WTC11 (cell line): ENCODE measurements around the gene ITK.

Experiments used
- CREM ChIP-seq: sonication (generic); formaldehyde crosslinking; IDR thresholded peaks from 2 replicates; pipeline ENCODE4 v1.8.1; 2022; ENCODE audit warnings: mild to moderate bottlenecking, missing genetic modification reagents, moderate library complexity
- ELF4 ChIP-seq: sonication (generic); formaldehyde crosslinking; IDR thresholded peaks from 2 replicates; pipeline ENCODE4 v1.8.1; 2022; ENCODE audit warnings: low read depth, mild to moderate bottlenecking, moderate library complexity, missing genetic modification reagents
- NR2C2 ChIP-seq: sonication (generic); formaldehyde crosslinking; IDR thresholded peaks from 2 replicates; pipeline ENCODE4 v1.8.0; 2022; ENCODE audit warnings: mild to moderate bottlenecking, missing genetic modification reagents
- TF ChIP-seq, protein P1 (sequence below): sonication (generic); formaldehyde crosslinking; conservative IDR thresholded peaks from 2 replicates; pipeline ENCODE4 v1.8.1; 2023; ENCODE audit warnings: mild to moderate bottlenecking, low read depth, missing genetic modification reagents, moderate library complexity
- TF ChIP-seq, protein P2 (sequence below): fragments of 200-600 bp; IDR thresholded peaks from 2 replicates; pipeline ENCODE4 v1.8.0; 2022; ENCODE audit warnings: antibody characterized with exemption
- TF ChIP-seq, protein P3 (sequence below): sonication (generic); formaldehyde crosslinking; IDR thresholded peaks from 2 replicates; pipeline ENCODE4 v1.8.1; 2022; ENCODE audit warnings: low read depth, mild to moderate bottlenecking, moderate library complexity, missing genetic modification reagents, borderline replicate concordance

DNA sequence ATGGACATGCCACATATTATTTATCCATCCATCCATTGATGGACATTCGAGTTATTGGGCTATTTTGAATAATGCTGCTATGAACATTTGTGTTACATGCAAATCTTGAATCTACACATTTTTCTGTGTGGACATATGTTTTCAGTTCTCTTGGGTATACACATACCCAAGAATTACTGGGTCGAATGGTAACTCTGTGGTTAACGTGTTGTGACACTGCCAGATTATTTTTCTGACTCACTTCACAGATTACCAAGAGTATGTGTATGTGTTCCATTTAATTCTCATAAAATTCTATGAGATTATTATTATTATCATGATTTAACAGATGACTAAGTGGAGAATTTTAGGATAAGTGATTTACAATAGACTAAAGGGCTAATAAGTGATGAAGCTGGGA lies 112.0 kb downstream of the ITK start:
- TF ChIP-seq, protein P1, sequence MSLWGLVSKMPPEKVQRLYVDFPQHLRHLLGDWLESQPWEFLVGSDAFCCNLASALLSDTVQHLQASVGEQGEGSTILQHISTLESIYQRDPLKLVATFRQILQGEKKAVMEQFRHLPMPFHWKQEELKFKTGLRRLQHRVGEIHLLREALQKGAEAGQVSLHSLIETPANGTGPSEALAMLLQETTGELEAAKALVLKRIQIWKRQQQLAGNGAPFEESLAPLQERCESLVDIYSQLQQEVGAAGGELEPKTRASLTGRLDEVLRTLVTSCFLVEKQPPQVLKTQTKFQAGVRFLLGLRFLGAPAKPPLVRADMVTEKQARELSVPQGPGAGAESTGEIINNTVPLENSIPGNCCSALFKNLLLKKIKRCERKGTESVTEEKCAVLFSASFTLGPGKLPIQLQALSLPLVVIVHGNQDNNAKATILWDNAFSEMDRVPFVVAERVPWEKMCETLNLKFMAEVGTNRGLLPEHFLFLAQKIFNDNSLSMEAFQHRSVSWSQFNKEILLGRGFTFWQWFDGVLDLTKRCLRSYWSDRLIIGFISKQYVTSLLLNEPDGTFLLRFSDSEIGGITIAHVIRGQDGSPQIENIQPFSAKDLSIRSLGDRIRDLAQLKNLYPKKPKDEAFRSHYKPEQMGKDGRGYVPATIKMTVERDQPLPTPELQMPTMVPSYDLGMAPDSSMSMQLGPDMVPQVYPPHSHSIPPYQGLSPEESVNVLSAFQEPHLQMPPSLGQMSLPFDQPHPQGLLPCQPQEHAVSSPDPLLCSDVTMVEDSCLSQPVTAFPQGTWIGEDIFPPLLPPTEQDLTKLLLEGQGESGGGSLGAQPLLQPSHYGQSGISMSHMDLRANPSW (CRISPR knock-in tag), result no peak
- TF ChIP-seq, protein P2, sequence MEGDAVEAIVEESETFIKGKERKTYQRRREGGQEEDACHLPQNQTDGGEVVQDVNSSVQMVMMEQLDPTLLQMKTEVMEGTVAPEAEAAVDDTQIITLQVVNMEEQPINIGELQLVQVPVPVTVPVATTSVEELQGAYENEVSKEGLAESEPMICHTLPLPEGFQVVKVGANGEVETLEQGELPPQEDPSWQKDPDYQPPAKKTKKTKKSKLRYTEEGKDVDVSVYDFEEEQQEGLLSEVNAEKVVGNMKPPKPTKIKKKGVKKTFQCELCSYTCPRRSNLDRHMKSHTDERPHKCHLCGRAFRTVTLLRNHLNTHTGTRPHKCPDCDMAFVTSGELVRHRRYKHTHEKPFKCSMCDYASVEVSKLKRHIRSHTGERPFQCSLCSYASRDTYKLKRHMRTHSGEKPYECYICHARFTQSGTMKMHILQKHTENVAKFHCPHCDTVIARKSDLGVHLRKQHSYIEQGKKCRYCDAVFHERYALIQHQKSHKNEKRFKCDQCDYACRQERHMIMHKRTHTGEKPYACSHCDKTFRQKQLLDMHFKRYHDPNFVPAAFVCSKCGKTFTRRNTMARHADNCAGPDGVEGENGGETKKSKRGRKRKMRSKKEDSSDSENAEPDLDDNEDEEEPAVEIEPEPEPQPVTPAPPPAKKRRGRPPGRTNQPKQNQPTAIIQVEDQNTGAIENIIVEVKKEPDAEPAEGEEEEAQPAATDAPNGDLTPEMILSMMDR, result no peak
- TF ChIP-seq, protein P3, sequence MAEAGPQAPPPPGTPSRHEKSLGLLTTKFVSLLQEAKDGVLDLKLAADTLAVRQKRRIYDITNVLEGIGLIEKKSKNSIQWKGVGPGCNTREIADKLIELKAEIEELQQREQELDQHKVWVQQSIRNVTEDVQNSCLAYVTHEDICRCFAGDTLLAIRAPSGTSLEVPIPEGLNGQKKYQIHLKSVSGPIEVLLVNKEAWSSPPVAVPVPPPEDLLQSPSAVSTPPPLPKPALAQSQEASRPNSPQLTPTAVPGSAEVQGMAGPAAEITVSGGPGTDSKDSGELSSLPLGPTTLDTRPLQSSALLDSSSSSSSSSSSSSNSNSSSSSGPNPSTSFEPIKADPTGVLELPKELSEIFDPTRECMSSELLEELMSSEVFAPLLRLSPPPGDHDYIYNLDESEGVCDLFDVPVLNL (CRISPR knock-in tag), result no peak
- TF ChIP-seq ELF4 (CRISPR knock-in tag) (no peak), NR2C2 (CRISPR knock-in tag) (no peak), CREM (CRISPR knock-in tag) (no peak)
